GM21423 (cell line): ENCODE measurements around the gene CHIC1.

Source experiments
- ATAC-seq: cut with Tn5 transposase; IDR thresholded peaks from one replicate; pipeline ENCODE4 v1.9.1; 2021; ENCODE audit warnings: mild to moderate bottlenecking, moderate library complexity; ENCODE audit not compliant: unreplicated experiment

Gene CHIC1

DNA sequence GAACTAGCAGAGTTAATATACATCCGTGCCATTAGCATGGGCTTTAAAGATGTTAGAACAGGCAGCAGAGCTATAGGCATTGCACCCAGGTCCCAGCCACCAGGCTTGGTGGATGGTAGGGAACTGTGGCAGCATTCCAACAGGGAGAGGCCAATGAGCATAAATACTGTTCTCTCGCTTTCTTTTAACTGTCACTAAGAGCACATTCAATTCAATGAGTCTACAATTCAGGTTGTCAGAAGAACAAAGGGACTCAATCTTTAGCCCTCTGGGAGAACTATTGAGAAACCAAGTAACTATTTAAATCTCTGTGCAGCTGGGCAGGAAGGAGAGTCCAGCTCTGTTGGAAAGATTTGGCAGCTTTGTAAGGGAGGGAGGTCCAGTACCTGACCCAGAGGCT, 165.6 kb downstream of the CHIC1 start:
- ATAC-seq, result no peak
